Pancreas (tissue), 10 donors: Measurements from ENCODE around the gene DENND4B. TPM values are rescaled to one million over a fixed set of nuclear protein-coding genes. Genes with fewer than 3 reads are reported as not detected.
A peak's percentile ranks its signal among the peaks of the same experiment; 100 is the strongest.

ENCODE experiments used
- ATAC-seq, 4 donors: fragments of 200-7000 bp; cut with Tn5 transposase; one replicate each; pipeline versions ENCODE4 v1.8.0 to v1.9.1; 2020; ENCODE audit warnings: mild to moderate bottlenecking in 4 of 4, moderate library complexity in 4 of 4
- DNase-seq, 6 donors: peaks; one replicate each; pipeline ENCODE4 v3.0.0-alpha.2; 2020
- FAIRE-seq: peaks from 2 replicates; lab custom pipeline; 2012; peaks lifted over from hg19 to GRCh38; lab: Jason Lieb, UNC
- H3K27ac ChIP-seq, 4 donors: fragments of 200-600 bp; sonication (generic); 1 replicate in 3 of 4; 2 replicates in 1 of 4; pipeline versions ENCODE4 v1.5.0 to v1.8.0; 2020
- H3K27me3 ChIP-seq, 4 donors: fragments of 200-600 bp; one replicate each; pipeline ENCODE4 v1.8.0; 2021
- H3K36me3 ChIP-seq, 3 donors: fragments of 200-600 bp; sonication (generic) in 1 of 3; one replicate each; pipeline versions ENCODE4 v1.5.0 to v1.8.0; 2020 to 2021
- H3K4me1 ChIP-seq, 3 donors: fragments of 200-600 bp; one replicate each; pipeline ENCODE4 v1.8.0; 2021
- H3K4me3 ChIP-seq, 4 donors: fragments of 200-600 bp; sonication (generic) in 2 of 4; one replicate each; pipeline versions ENCODE4 v1.5.0 to v1.8.0; 2020 to 2021
- H3K9me3 ChIP-seq, 4 donors: fragments of 200-600 bp; one replicate each; pipeline ENCODE4 v1.8.0; 2021
- WGBS, 2 donors: extraction: QIAGEN DNeasy Blood & Tissue Kit; methylation state at CpG; one replicate each; pipeline ENCODE4 v1.1.7; 2013; 5-methylcytosine and 5-hydroxymethylcytosine counted together
- intact Hi-C, 3 donors: fragments of 100-400 bp; cut with DNase I; formaldehyde crosslinking; loops; one replicate each; pipeline versions ENCODE4 v1.11.1 to v1.14.2; 2022
- polyA plus RNA-seq, 2 donors: library from polyadenylated mRNA; stranded (reverse); fragments of 200-250 nt; gene quantifications; one replicate each; pipeline ENCODE4 v1.2.3, GENCODE V29; 2013
- total RNA-seq, 6 donors: library from RNA; stranded (reverse); fragmentation: NEBNext Ultra II Directional in 4 of 6; extraction: Animal tissue kit (Norgen Biotek cat#: 25700) in 4 of 6; gene quantifications; one replicate each; pipeline versions ENCODE4 v1.2.1 to v1.2.4, GENCODE V29; 2021 to 2023
- TF ChIP-seq, protein P1 (sequence below), 4 donors: fragments of 200-600 bp; sonication (generic) in 3 of 4; IDR thresholded peaks; one replicate each; pipeline versions ENCODE4 v1.5.0 to v1.8.0; 2021; ENCODE audit warnings: antibody characterized with exemption in 4 of 4
- donor health status: healthy with polysubstance abuse.
- donor health status: DM: no; HTN: no; CAD: no; lungs with moderate emphysema.
- donor health status: DM: no; HTN: no; CAD: no.
- donor health status: control.
- donor health status: control.
- donor health status: Bipolar disorder and iron deficiency.
- donor health status: DM: yes; HTN: yes; CAD: no.
- donor health status: DM: no; HTN: no; CAD: no.
- donor health status: DM: no; HTN: no; CAD: no.
- donor health status: DM: yes; HTN: yes; CAD: no.

Gene DENND4B
- total and polyA plus RNA-seq, 8 donors = 17.8 to 57.0 (median 23.9) TPM

DNA sequence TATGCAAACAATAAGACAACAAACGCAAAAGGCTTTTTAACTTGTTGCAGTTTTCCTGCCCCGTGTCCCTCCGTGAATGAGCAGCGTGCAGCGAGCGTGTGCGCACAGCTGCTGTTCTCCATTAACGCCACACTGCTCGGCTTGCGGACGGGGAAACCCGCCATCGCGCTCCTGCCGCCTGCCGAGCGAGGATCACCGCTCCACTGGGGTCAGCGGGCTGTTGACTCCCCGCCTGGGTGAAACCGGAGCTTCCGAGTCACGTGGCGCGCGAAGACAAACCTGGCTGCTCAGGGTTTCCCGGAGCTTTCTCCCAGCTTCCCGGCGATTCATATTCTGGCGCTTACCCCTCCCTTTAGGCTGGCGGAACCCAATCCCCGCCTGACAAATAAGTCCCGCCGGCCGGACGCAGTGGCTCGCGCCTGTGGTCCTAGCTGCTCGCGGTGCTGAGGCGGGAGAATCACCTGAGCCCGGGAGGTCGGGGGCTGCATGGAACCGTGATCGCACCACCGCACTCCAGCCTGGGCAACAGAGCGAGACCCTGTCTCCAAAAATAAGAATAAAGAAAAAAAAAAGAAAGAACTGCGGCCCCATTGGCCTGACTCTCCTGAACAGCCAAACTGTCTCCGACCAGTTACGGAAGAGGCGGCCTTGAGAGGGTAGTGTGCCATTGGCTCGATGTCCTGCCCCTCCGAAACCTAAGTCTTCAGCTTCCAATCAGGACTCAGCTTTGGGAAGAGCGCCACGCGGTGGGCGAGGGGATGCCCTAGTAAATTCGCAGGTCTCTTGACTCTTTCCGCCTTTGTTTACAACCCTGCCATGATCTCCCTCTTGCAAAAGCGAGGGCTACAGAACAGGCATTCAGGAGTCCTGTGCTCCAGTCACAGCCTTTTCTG lies 20.8 kb upstream of the DENND4B start, which contains the start of gene CREB3L4:
Gene CREB3L4, plus strand, starts transcription at position 796 of the 893 bp plus-strand sequence. CDS start 624 bp downstream, outside the sequence.
- peak within 1 kb of the TSS; percentile 82 to 94 (median 88) for H3K27ac ChIP-seq
- intact Hi-C loops = no loop called here
- H3K27me3 ChIP-seq = no peaks in the 10 kb centered on the region
- no peaks in the 10 kb centered on the region for H3K9me3 ChIP-seq
- peaks cover 3 to 25% (median 5%) of the 10 kb centered on the region in 3 donors for H3K4me1 ChIP-seq
- no peaks in the 10 kb centered on the region for H3K36me3 ChIP-seq
- no peak for FAIRE-seq
- H3K4me3 ChIP-seq = peak within 1 kb of the TSS; percentile 29 to 47 (median 42)
- 0% methylated on average over 60 of the region's 60 CpGs for WGBS, 2 donors
- peak; percentile 92 to 95 (median 94) for DNase-seq
- TF ChIP-seq, protein P1, sequence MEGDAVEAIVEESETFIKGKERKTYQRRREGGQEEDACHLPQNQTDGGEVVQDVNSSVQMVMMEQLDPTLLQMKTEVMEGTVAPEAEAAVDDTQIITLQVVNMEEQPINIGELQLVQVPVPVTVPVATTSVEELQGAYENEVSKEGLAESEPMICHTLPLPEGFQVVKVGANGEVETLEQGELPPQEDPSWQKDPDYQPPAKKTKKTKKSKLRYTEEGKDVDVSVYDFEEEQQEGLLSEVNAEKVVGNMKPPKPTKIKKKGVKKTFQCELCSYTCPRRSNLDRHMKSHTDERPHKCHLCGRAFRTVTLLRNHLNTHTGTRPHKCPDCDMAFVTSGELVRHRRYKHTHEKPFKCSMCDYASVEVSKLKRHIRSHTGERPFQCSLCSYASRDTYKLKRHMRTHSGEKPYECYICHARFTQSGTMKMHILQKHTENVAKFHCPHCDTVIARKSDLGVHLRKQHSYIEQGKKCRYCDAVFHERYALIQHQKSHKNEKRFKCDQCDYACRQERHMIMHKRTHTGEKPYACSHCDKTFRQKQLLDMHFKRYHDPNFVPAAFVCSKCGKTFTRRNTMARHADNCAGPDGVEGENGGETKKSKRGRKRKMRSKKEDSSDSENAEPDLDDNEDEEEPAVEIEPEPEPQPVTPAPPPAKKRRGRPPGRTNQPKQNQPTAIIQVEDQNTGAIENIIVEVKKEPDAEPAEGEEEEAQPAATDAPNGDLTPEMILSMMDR (IDR thresholded peaks at IDR 0.05) = peak in 1 of 4 donors; percentile 12
- ATAC-seq = peak; percentile 79 to 87 (median 82)

DNA sequence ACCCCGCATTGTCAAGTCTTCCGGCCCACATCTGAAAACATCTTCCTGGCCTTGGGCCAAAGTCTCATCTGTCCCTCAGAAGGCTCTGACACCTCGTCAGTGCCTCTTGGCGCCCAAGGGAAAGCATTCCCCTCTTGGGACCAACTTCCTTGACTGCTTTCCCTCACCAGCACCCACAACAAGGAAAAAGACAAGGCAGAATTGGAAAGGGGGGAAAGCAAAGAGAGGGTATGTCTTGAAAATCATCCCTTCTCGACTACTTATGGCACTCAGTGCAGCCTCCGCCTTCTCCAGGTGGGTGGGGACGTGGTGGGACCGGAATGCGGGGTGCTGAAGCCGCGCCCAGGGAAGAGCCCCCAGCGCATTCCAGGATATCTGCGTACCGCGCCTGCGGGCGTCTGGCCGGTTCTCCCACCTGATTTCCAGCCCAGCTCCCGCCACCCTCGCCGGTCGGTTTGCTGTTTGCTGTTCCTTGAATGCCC lies 17.4 kb upstream of the DENND4B start:
- H3K9me3 ChIP-seq = no peaks in the 10 kb centered on the region
- peaks cover 0 to 7% (median 0%) of the 10 kb centered on the region in 3 donors for H3K36me3 ChIP-seq
- DNase-seq (peak in 5 of 6 donors; percentile 42 to 75 (median 54)), ATAC-seq (peak in 2 of 4 donors; percentile 1 to 2), FAIRE-seq (no peak)
- peak overlapping the region; percentile 83 to 97 (median 90) for H3K27ac ChIP-seq
- no peaks in the 10 kb centered on the region for H3K27me3 ChIP-seq
- TF ChIP-seq, protein P1 (IDR thresholded peaks at IDR 0.05) = no peak
- H3K4me3 ChIP-seq = peak overlapping the region; percentile 76 to 88 (median 82)
- WGBS, 2 donors = 1% methylated on average over 21 to 22 of the region's 22 CpGs
- H3K4me1 ChIP-seq = peaks cover 7 to 34% (median 10%) of the 10 kb centered on the region in 3 donors
- intact Hi-C loops = no loop called here

- H3K36me3 ChIP-seq = peaks cover 0 to 7% (median 0%) of the 10 kb centered on the region in 3 donors
- intact Hi-C loops = no loop called here
- FAIRE-seq (no peak), DNase-seq (peak; percentile 98 to 100 (median 99)), ATAC-seq (peak; percentile 75 to 87 (median 78))
- peak within 1 kb of the TSS; percentile 83 to 97 (median 90) for H3K27ac ChIP-seq
- H3K9me3 ChIP-seq = no peaks in the 10 kb centered on the region
- no peaks in the 10 kb centered on the region for H3K27me3 ChIP-seq
- TF ChIP-seq, protein P1 (IDR thresholded peaks at IDR 0.05) = no peak
- 0 to 1% methylated on average over 49 to 54 of the region's 54 CpGs for WGBS, 2 donors
- H3K4me1 ChIP-seq = peaks cover 7 to 31% (median 10%) of the 10 kb centered on the region in 3 donors
- peak within 1 kb of the TSS; percentile 76 to 88 (median 82) for H3K4me3 ChIP-seq
Measured at GRCh38 chr1:153963030-153963849, 16.7 kb upstream of the DENND4B start, which contains the start of gene SLC39A1. TSS of gene SLC39A1 (minus strand) at chr1:153963537. CDS start at chr1:153962715, 822 bp downstream.

GRCh38 chr1:153962088-153963029 lies 15.8 kb upstream of the DENND4B start:
- DNase-seq (peak in 2 of 6 donors; percentile 34 to 67), FAIRE-seq (no peak), ATAC-seq (peak in 2 of 4 donors; percentile 10 to 14)
- Histone ChIP-seq H3K9me3 (no peaks in the 10 kb centered on the region), H3K4me1 (peaks cover 8 to 32% (median 10%) of the 10 kb centered on the region in 3 donors), H3K36me3 (peaks cover 0 to 7% (median 0%) of the 10 kb centered on the region in 3 donors), H3K27ac (peak overlapping the region; percentile 83 to 97 (median 90)), H3K27me3 (no peaks in the 10 kb centered on the region), H3K4me3 (peak overlapping the region; percentile 76 to 88 (median 82))
- intact Hi-C loops = no loop called here
- TF ChIP-seq, protein P1 (IDR thresholded peaks at IDR 0.05) = no peak
- WGBS, 2 donors = 35 to 39% methylated on average over 16 of the region's 16 CpGs
